ENCODE measurements around the gene RBBP5. TPM values are rescaled to one million over a fixed set of nuclear protein-coding genes. Genes with fewer than 3 reads are reported as not detected.
A peak's percentile ranks its signal among the peaks of the same experiment; 100 is the strongest.

Gene RBBP5
- total RNA-seq, 1 experiment from 2014 or later, result 17.3 TPM

GRCh38 chr1:205074513-205074912 is 47.3 kb downstream of the RBBP5 start:
- TF ChIP-seq CTCF (conservative IDR thresholded peaks at IDR 0.05), result no peak
- no peak overlapping the region for H4K5ac ChIP-seq (ENCODE audit: insufficient read length, low read depth, low read length)

More at GRCh38 chr1:205074513-205074912, 47.3 kb downstream of the RBBP5 start:
- no peaks in the 10 kb centered on the region; a peak in 2 of 4 replicates for H3K4me1 Mint-ChIP-seq
- no CpG with 5 or more reads among the region's 7 CpGs for WGBS (ENCODE audit: extremely low coverage, insufficient read length, low lambda C conversion rate)
- Histone ChIP-seq H3K79me1 (ENCODE audit: insufficient read depth, low read depth, low read length, poor library complexity, severe bottlenecking) (no peaks in the 10 kb centered on the region), H3K9ac (ENCODE audit: extremely low read depth, insufficient read length, low read length) (no peak overlapping the region), H3K23me2 (ENCODE audit: insufficient read length, low read depth, low read length, poor library complexity, severe bottlenecking) (no peaks in the 10 kb centered on the region), H3K27ac (ENCODE audit: insufficient read length, low read depth, low read length) (no peak overlapping the region), H3K27me3 (ENCODE audit: insufficient read depth, low read length) (no peaks in the 10 kb centered on the region), H3K23ac (ENCODE audit: insufficient read length, low read depth, low read length) (no peak overlapping the region), H4K91ac (ENCODE audit: insufficient read length, low read depth, low read length) (no peak overlapping the region), H2BK15ac (ENCODE audit: low read depth, low read length) (no peak overlapping the region), H3K4me2 (ENCODE audit: insufficient read depth, insufficient read length, low read length) (no peak overlapping the region), H2BK120ac (ENCODE audit: low read depth, low read length, poor library complexity, severe bottlenecking) (no peak overlapping the region), H4K8ac (replicated peaks; ENCODE audit: insufficient read length, low read depth, low read length) (no peak overlapping the region), H3K14ac (ENCODE audit: insufficient read depth, low read length) (no peak overlapping the region; the same call in 1 of the 2 replicates), H2AK5ac (ENCODE audit: insufficient read length, low read length) (no peak overlapping the region), H4K20me1 (ENCODE audit: control insufficient read depth, insufficient read depth, insufficient read length) (no peaks in the 10 kb centered on the region), H2BK5ac (ENCODE audit: insufficient read length, low read length) (no peak overlapping the region), H3T11ph (ENCODE audit: low read length) (no peak overlapping the region), H3K56ac (ENCODE audit: insufficient read length, low read depth, low read length) (no peak overlapping the region), H2AFZ (ENCODE audit: low read length) (no peak overlapping the region), H2BK20ac (ENCODE audit: low read depth, low read length, poor library complexity, severe bottlenecking) (no peak overlapping the region), H3K18ac (ENCODE audit: insufficient read length, low read depth, low read length) (no peak overlapping the region), H3K79me2 (ENCODE audit: insufficient read depth, low read length) (no peaks in the 10 kb centered on the region), H3K4me1 (ENCODE audit: insufficient read depth, low read length) (no peaks in the 10 kb centered on the region), H3K4ac (ENCODE audit: low read depth, low read length) (no peak overlapping the region), H3K9me3 (ENCODE audit: control insufficient read depth, low read depth, low read length) (no peaks in the 10 kb centered on the region), H2BK12ac (ENCODE audit: insufficient read length, low read depth, low read length) (no peak overlapping the region)
- DNase-seq, result no peak
- no peaks in the 10 kb centered on the region for H3K9me3 Mint-ChIP-seq
- H3K36me3 Mint-ChIP-seq (ENCODE audit: insufficient read depth in 1 of 3, low read depth in 3 of 3), result no peaks in the 10 kb centered on the region
- no peaks in the 10 kb centered on the region; the same call in 1 of the 2 replicates for H3K27me3 Mint-ChIP-seq (ENCODE audit: low read depth)
- peak overlapping the region in 1 of 3 experiments; percentile 91; a peak in 1 of 7 replicates for H3K27ac Mint-ChIP-seq
- no peak overlapping the region for H3K4me3 Mint-ChIP-seq
